GM18907 (cell line): ENCODE measurements around the gene ZSWIM6.

Experiments
- ATAC-seq: cut with Tn5 transposase; IDR thresholded peaks from one replicate; pipeline ENCODE4 v1.9.1; 2021; ENCODE audit warnings: mild to moderate bottlenecking, moderate library complexity; ENCODE audit not compliant: unreplicated experiment

The ZSWIM6 gene

GRCh38 chr5:61431923-61432620, 100.0 kb downstream of the ZSWIM6 start:
- no peak for ATAC-seq

DNA sequence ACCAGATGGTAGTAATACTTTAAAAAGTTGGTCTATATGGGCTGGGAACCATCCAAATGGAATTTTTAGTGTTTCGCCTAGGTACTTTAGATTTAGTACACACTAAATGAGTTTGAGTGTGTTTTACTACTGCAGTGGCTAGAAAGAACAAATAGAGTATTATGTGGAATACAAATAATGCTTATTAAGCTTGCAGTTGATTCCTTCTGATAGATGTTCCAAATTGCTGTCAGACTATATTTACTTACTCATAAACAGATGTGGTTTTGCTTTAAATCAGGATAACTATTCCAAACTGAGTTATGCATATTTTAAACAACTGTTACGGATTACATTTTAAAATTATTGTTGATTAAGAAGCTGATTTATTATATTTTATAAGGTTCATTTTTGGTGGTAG, 103.3 kb downstream of the ZSWIM6 start:
- ATAC-seq: no peak

DNA sequence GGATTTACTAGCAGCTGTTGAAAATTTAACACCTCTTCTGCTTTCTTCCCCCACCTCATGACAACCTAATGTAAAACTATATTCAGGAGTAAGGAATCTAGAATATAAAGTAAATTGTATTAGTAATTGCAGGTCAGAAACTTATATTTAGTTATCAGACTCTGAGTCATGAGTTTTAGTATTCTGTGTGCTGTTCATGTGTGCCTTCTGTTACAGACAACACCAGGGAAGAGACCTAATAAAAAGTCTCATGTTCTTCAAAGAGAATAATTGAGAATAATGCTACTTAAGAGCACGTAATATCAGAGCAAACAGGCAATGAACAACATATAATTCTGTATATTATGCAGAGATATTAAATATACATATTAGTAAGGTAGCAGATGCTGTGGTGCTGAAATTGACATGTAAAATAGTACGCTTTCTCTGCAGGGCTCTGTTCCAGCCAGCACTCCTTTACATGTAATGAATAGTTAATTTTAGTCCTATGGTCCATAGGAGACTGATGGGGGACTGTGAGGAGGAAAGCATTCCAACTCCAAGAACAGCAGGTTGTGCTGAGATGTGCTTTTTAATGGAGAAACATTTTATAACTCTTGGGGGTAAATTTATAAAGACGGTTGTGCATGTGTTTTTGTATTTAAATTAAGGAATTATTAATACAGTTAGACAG, 106.4 kb downstream of the ZSWIM6 start:
- ATAC-seq: no peak

- no peak for ATAC-seq
These were observed 108.0 kb downstream of the ZSWIM6 start for GRCh38 chr5:61440086-61440485.

DNA sequence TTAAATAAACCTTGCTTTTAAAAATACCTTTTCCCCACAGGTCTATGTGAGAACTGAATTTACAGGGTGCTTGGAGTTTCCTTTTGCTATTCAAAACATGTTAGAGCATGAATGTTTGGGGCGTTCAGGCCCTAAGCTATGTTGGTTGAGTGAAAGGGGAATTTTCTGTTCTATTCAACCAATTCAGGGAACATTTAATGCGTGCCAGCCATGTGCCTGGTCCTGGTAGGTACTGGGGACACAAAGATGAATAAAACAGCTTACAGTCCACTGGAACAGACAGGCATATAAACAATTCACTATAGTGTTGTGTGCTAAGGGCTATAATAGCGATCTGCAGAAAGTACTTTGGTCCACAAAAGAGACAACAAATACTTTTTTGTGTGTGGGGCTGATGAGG, 108.5 kb downstream of the ZSWIM6 start:
- no peak for ATAC-seq

DNA sequence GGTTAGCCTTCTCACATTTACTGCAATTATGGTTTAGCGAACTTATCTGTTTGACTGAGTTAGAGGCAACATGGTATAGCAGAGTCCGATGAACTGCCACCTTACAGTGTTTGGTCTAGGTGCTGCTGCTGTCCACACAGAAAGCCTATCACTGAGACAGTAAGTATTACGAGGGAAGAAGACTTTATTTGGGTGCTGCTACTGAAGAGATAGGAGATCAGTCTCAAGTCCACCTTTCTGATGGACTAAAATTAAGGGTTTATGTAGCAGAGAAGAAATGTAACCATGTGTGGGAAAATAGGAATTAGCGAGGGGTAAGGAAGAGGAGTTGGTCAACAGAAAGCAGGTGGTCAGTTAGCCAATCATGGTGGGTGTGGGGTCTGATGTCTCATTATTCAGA, 109.7 kb downstream of the ZSWIM6 start:
- ATAC-seq: no peak

GRCh38 chr5:61447780-61448495, 115.9 kb downstream of the ZSWIM6 start:
- ATAC-seq: no peak

GRCh38 chr5:61449804-61450492, 117.9 kb downstream of the ZSWIM6 start:
- ATAC-seq: no peak

DNA sequence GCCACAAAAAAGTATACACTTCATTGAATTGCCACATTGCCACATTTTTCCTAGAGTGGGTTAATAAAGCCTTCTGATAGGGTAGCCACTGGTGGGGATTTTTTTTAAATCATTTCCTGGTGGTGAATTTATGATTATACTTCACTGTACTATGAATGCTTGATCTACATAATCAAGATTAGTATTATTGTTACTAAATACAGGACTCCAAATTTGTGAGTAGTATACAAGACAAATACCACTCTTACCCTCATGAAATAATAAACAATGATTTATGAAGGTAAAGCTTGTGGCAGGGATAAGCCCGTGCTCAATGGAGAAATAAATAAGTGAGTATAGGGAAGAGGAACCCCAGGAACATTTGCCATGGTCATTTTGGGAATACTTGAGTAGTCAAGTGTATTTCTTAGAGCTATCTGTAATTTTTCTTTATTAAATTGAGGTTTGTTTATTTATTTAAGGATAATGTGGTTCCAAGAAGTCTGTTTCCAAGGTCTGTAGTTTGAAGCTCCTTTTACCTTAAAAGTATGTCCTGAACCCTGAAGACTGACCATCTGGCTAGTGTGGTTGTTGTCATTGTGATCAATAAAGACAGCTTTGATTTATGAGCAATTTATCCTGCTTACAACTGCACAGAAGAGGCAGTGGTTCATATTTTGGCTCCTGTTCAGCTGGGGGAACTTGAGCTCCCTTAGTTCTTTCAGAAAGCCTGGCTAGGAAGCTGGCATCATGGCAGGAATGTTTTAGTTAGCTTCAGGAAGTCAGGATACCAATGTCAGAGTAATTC, 118.6 kb downstream of the ZSWIM6 start:
- no peak for ATAC-seq

GRCh38 chr5:61455179-61456006, 123.3 kb downstream of the ZSWIM6 start:
- ATAC-seq: no peak

DNA sequence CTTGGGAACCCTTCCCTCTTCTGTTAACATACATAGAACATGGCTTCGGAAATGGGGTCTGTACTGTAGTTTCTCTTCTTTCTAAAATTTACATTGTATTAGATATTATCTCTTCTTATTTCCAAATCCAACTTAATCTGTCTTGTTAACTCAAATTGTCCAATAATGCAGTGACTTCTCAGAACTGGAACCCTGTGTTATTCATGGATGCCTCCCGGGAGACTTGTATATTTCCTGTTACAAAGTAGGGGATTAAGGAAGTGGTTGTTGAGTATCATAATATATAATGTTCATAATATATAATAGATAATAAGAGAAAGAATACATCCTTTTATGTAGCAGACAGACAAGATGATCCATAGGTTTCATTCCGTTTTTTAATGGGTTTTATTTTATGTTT, 128.4 kb downstream of the ZSWIM6 start:
- no peak for ATAC-seq

- ATAC-seq: no peak
These were observed 129.4 kb downstream of the ZSWIM6 start for GRCh38 chr5:61461417-61461816.

- no peak for ATAC-seq
These were observed 129.9 kb downstream of the ZSWIM6 start for GRCh38 chr5:61461926-61462325.

DNA sequence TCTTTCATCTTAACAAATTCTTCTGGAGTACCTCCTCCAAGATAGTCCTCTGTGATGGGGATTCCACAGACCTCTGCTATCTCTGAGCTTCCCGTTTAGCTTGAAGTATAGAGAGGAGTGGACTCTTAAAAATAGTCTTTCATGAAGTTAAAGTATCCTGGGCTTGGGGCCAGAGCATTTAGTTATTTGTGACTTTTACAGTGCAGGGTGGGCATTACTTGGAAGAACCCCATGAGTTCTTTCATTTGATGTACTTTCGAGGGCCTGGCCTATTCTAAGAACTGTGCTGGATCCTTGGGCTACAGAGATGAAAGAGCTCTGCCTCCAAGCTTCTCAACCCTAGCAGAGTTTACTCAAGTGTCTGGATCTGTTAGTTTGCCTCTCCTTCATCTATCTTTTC, 131.5 kb downstream of the ZSWIM6 start:
- no peak for ATAC-seq

GRCh38 chr5:61464512-61464911, 132.5 kb downstream of the ZSWIM6 start:
- no peak for ATAC-seq

DNA sequence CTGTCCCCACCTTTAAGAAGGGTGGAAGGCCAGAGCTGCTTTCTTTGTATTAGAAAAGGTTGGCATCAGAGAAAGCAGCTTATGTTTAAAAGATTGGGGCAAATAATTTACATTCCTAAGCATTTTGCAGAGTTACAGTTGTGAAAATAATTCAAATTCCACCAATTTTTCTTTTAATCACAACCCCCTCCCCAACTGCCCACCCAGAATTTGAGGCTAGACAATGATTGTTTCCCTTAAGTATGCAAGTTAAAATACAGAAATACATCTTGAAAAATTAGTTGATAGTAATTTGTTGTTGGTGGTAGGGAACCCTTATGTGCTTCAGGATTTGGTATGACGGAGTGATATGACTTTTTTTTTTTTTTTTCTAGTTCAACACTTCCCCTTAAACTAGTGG, 133.0 kb downstream of the ZSWIM6 start:
- no peak for ATAC-seq

DNA sequence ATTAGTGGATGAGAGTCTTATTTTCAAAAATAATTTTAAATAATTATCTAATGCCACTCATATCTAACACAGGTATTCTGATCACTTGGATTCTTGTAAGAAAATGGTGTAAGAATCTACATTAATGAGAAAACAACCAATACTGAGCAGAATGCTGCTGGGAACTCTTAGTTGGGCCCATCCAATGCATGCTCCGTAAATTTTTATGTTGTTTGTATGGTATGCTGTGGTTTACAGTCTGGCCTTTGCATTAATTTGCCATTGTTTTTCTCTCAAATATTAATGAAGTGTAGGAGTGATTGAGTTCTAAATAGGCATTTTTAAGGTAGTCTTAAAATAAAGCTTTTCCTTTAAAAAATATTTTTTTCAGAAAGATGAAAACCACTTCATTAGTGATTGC, 133.4 kb downstream of the ZSWIM6 start:
- ATAC-seq: no peak

DNA sequence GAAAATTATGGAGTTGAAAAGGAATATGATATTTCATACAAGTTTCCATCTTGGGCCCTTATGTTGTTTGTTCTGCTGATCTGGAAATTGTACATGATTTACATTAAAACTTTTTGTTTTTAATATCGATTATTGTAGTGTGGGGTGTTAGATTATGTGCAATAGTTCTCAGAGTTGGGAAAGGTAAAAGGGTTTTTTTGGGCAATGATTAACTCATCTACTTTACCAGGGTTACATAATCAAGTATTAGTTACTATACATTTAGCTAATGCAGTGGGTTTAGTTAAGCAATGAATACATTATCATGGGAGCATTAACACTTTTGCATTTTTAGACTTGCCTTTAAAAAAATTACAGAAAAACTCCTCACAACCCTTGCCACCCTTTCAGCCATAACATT, 134.0 kb downstream of the ZSWIM6 start:
- ATAC-seq: no peak

- no peak for ATAC-seq
These were observed 135.9 kb downstream of the ZSWIM6 start for GRCh38 chr5:61467766-61468482.
